GM12875 (cell line): ENCODE results near the gene CISH.
A peak's percentile ranks its signal among the peaks of the same experiment; 100 is the strongest.

Experiments used
- H3K4me3 ChIP-seq: one replicate; pipeline ENCODE4 v1.5.1; 2011; ENCODE audit warnings: low read depth, low read length, control low read depth
- CTCF ChIP-seq: IDR thresholded peaks from 2 replicates; pipeline ENCODE4 v1.5.1; 2011; ENCODE audit warnings: low read depth, mild to moderate bottlenecking, control low read depth, inconsistent platforms, low read length, moderate library complexity, borderline replicate concordance; ENCODE audit not compliant: insufficient read depth

The CISH gene

GRCh38 chr3:50611464-50612233, at the start of gene CISH:
CISH (minus strand) TSS chr3:50611774; CDS start chr3:50611650, 124 bp downstream.
- peak; percentile 74 for TF ChIP-seq CTCF
- H3K4me3 ChIP-seq, result peak within 1 kb of the TSS; percentile 66

GRCh38 chr3:50660386-50660785, 48.8 kb upstream of the CISH start:
- no peak overlapping the region for H3K4me3 ChIP-seq
- TF ChIP-seq CTCF, result no peak

GRCh38 chr3:50658831-50659230, 47.3 kb upstream of the CISH start:
- TF ChIP-seq CTCF, result no peak
- H3K4me3 ChIP-seq, result no peak overlapping the region

GRCh38 chr3:50658416-50658815, 46.8 kb upstream of the CISH start:
- TF ChIP-seq CTCF, result no peak
- H3K4me3 ChIP-seq, result no peak overlapping the region

- H3K4me3 ChIP-seq, result no peak overlapping the region
- no peak for TF ChIP-seq CTCF
Measured at GRCh38 chr3:50657816-50658215, 46.2 kb upstream of the CISH start.

GRCh38 chr3:50657407-50657806, 45.8 kb upstream of the CISH start:
- no peak for TF ChIP-seq CTCF
- no peak overlapping the region for H3K4me3 ChIP-seq
